Calu3 (cell line): ENCODE results near the gene SERTAD4. TPM values are rescaled to one million over a fixed set of nuclear protein-coding genes. Genes with fewer than 3 reads are reported as not detected.

Experiments
- BruUV-seq: library from RNA; stranded (reverse); fragments of 400-500 nt; replicated peaks from 2 replicates; lab custom pipeline; 2021; lab: Mats Ljungman, UMichigan
- CTCF ChIA-PET: fragments of 300-600 bp; sonication (Branson Sonifier 250); formaldehyde crosslinking; loops from one replicate; lab custom pipeline; 2022; ENCODE audit warnings: antibody characterized with exemption; lab: Charles Lee
- DNase-seq: peaks from one replicate; pipeline ENCODE4 v3.0.0; 2022
- H3K27ac Mint-ChIP-seq: one replicate; pipeline ENCODE4 v1.8.0; 2022; ENCODE audit warnings: mixed read lengths; ENCODE audit not compliant: unreplicated experiment
- H3K27me3 Mint-ChIP-seq: one replicate; pipeline ENCODE4 v1.8.0; 2022; ENCODE audit warnings: mixed read lengths; ENCODE audit not compliant: unreplicated experiment
- H3K36me3 Mint-ChIP-seq: one replicate; pipeline ENCODE4 v1.8.0; 2022; ENCODE audit warnings: mild to moderate bottlenecking, moderate library complexity, mixed read lengths; ENCODE audit not compliant: insufficient read depth, unreplicated experiment
- H3K4me1 Mint-ChIP-seq: one replicate; pipeline ENCODE4 v1.8.0; 2022; ENCODE audit warnings: mild to moderate bottlenecking, low read depth, mixed read lengths; ENCODE audit not compliant: unreplicated experiment
- H3K4me3 Mint-ChIP-seq: one replicate; pipeline ENCODE4 v1.8.0; 2022; ENCODE audit warnings: mild to moderate bottlenecking, low read depth, moderate library complexity, mixed read lengths; ENCODE audit not compliant: unreplicated experiment
- H3K9me3 Mint-ChIP-seq: one replicate; pipeline ENCODE4 v1.8.0; 2022; ENCODE audit warnings: low read depth, mixed read lengths; ENCODE audit not compliant: unreplicated experiment
- CTCF ChIP-seq: fragments of 200-600 bp; IDR thresholded peaks from one replicate; pipeline ENCODE4 v1.8.0; 2022; ENCODE audit warnings: antibody characterized with exemption; ENCODE audit not compliant: unreplicated experiment
- intact Hi-C: fragments of 100-400 bp; cut with micrococcal nuclease; formaldehyde crosslinking; loops from one replicate; pipeline ENCODE4 v1.10.0; 2022; ENCODE audit not compliant: unreplicated experiment
- total RNA-seq: library from RNA; stranded (reverse); gene quantifications from 2 replicates; pipeline ENCODE4 v1.2.3, GENCODE V29; 2022

SERTAD4 gene
- total RNA-seq, 1 experiment from 2014 or later, result 14.7 TPM

GRCh38 chr1:210218047-210218446 lies 14.5 kb upstream of the SERTAD4 start:
- Mint-ChIP-seq H3K36me3 (no peaks in the 10 kb centered on the region), H3K27ac (no peak overlapping the region), H3K9me3 (no peaks in the 10 kb centered on the region), H3K4me3 (no peak overlapping the region), H3K4me1 (peaks cover 12% of the 10 kb centered on the region), H3K27me3 (no peaks in the 10 kb centered on the region)
- no peak for DNase-seq
- BruUV-seq, result no TSS peak
- intact Hi-C loops, result no loop called here
- CTCF ChIA-PET, result no interaction called here
- TF ChIP-seq CTCF, result no peak

GRCh38 chr1:210222340-210223006 lies 10.1 kb upstream of the SERTAD4 start:
- BruUV-seq, result no TSS peak
- no peaks in the 10 kb centered on the region for H3K36me3 Mint-ChIP-seq
- H3K27me3 Mint-ChIP-seq, result no peaks in the 10 kb centered on the region
- CTCF ChIA-PET, result interaction anchor here (0.5 to 1.2 kb wide), 4 partner anchors 12 to 145 kb away, joined by 3 to 4 read pairs (median 4); no protein-coding TSS in a partner anchor
- no peaks in the 10 kb centered on the region for H3K9me3 Mint-ChIP-seq
- no peak for TF ChIP-seq CTCF
- H3K27ac Mint-ChIP-seq, result no peak overlapping the region
- H3K4me3 Mint-ChIP-seq, result peak overlapping the region; percentile 12
- peak; percentile 35 for DNase-seq
- intact Hi-C loops, result no loop called here
- H3K4me1 Mint-ChIP-seq, result peaks cover 22% of the 10 kb centered on the region

GRCh38 chr1:210223226-210223904 lies 9.2 kb upstream of the SERTAD4 start:
- no peak for DNase-seq
- no peaks in the 10 kb centered on the region for H3K36me3 Mint-ChIP-seq
- TF ChIP-seq CTCF, result no peak
- H3K27me3 Mint-ChIP-seq, result no peaks in the 10 kb centered on the region
- no peak overlapping the region for H3K27ac Mint-ChIP-seq
- peaks cover 22% of the 10 kb centered on the region for H3K4me1 Mint-ChIP-seq
- BruUV-seq, result no TSS peak
- CTCF ChIA-PET, result interaction anchor here (1.0 kb wide), 1 partner anchor 11 kb away, joined by 4 read pairs; no protein-coding TSS in a partner anchor
- H3K9me3 Mint-ChIP-seq, result no peaks in the 10 kb centered on the region
- intact Hi-C loops, result no loop called here
- no peak overlapping the region for H3K4me3 Mint-ChIP-seq

- TF ChIP-seq CTCF, result no peak
- no peak for DNase-seq
- peaks cover 11% of the 10 kb centered on the region for H3K36me3 Mint-ChIP-seq
- intact Hi-C loops, result no loop called here
- no peak overlapping the region for H3K4me3 Mint-ChIP-seq
- no peaks in the 10 kb centered on the region for H3K9me3 Mint-ChIP-seq
- peaks cover 9% of the 10 kb centered on the region for H3K4me1 Mint-ChIP-seq
- H3K27me3 Mint-ChIP-seq, result no peaks in the 10 kb centered on the region
- H3K27ac Mint-ChIP-seq, result no peak overlapping the region
- CTCF ChIA-PET, result interaction anchor here (1.4 kb wide), 1 partner anchor 37 kb away, joined by 3 read pairs; no protein-coding TSS in a partner anchor
- no TSS peak for BruUV-seq
These were observed 4.4 kb upstream of the SERTAD4 start for GRCh38 chr1:210228158-210228557.
